HEK293 (cell line): ENCODE data around the gene PADI2.
A peak's percentile ranks its signal among the peaks of the same experiment; 100 is the strongest.

Experiments
- CTCF ChIA-PET: fragments of 350-600 bp; formaldehyde crosslinking; extraction: SDS; loops from one replicate; lab custom pipeline; 2021; ENCODE audit warnings: antibody characterized with exemption; lab: Yijun Ruan, JAX
- POLR2A ChIA-PET: fragments of 300-600 bp; formaldehyde crosslinking; extraction: SDS; loops from one replicate; lab custom pipeline; 2020; ENCODE audit warnings: antibody characterized with exemption, inconsistent platforms; lab: Yijun Ruan, JAX
- H3K27ac ChIP-seq: fragments of 200-500 bp; sonication (Bioruptor generic); 2 replicates; pipeline ENCODE4 v1.5.1; 2014; ENCODE audit warnings: low read depth, low read length, control low read depth, inconsistent platforms; ENCODE audit errors: extremely low read depth
- H3K36me3 ChIP-seq, 2 experiments: fragments of 200-500 bp in 1 of 2; sonication (Bioruptor generic) in 1 of 2; 1 replicate in 1 of 2; 2 replicates in 1 of 2; pipeline ENCODE4 v1.5.1; 2014 to 2017; ENCODE audit warnings: inconsistent platforms in 2 of 2, low read length in 2 of 2; ENCODE audit not compliant: control insufficient read depth in 2 of 2, insufficient read depth in 1 of 2
- H3K4me1 ChIP-seq: fragments of 200-500 bp; sonication (Bioruptor generic); 2 replicates; pipeline ENCODE4 v1.5.1; 2014; ENCODE audit warnings: mild to moderate bottlenecking, low read length, inconsistent platforms; ENCODE audit not compliant: control insufficient read depth, insufficient read depth
- H3K4me3 ChIP-seq: 2 replicates; pipeline ENCODE4 v1.5.1; 2011; ENCODE audit warnings: low read depth, mild to moderate bottlenecking, control low read depth, low read length, moderate library complexity
- H3K9me3 ChIP-seq: fragments of 200-500 bp; sonication (Bioruptor generic); 2 replicates; pipeline ENCODE4 v1.5.1; 2014; ENCODE audit warnings: low read depth, low read length, inconsistent platforms; ENCODE audit not compliant: control insufficient read depth, insufficient read depth
- GLI2 ChIP-seq: fragments of 450-650 bp; formaldehyde crosslinking; IDR thresholded peaks from 2 replicates; pipeline ENCODE4; 2017; ENCODE audit warnings: missing biosample characterization, missing genetic modification characterization, low read depth, borderline replicate concordance
- GLI4 ChIP-seq: fragments of 450-650 bp; formaldehyde crosslinking; IDR thresholded peaks from 2 replicates; pipeline ENCODE4 v1.5.1; 2016; ENCODE audit warnings: missing biosample characterization, missing genetic modification characterization
- HOXC10 ChIP-seq: sonication (generic); formaldehyde crosslinking; IDR thresholded peaks from 2 replicates; pipeline ENCODE4 v1.8.1; 2023; ENCODE audit warnings: mild to moderate bottlenecking, missing genetic modification reagents
- SALL2 ChIP-seq: fragments of 450-650 bp; formaldehyde crosslinking; IDR thresholded peaks from 2 replicates; pipeline ENCODE4 v1.5.0; 2017; ENCODE audit warnings: missing biosample characterization, mild to moderate bottlenecking, missing genetic modification characterization, borderline replicate concordance
- YY1 ChIP-seq: fragments of 450-650 bp; formaldehyde crosslinking; IDR thresholded peaks from 2 replicates; pipeline ENCODE4 v1.5.1; 2018; ENCODE audit warnings: missing biosample characterization, missing genetic modification characterization
- ZFP37 ChIP-seq: fragments of 450-650 bp; formaldehyde crosslinking; IDR thresholded peaks from 2 replicates; pipeline ENCODE4 v1.5.1; 2016; ENCODE audit warnings: missing biosample characterization, missing genetic modification characterization
- ZNF146 ChIP-seq: fragments of 450-650 bp; formaldehyde crosslinking; IDR thresholded peaks from 2 replicates; pipeline ENCODE4 v1.5.1; 2016; ENCODE audit warnings: missing biosample characterization, missing genetic modification characterization
- ZNF148 ChIP-seq: fragments of 450-650 bp; formaldehyde crosslinking; IDR thresholded peaks from 2 replicates; pipeline ENCODE4 v1.5.0; 2017; ENCODE audit warnings: missing biosample characterization, missing genetic modification characterization, borderline replicate concordance
- ZNF211 ChIP-seq: fragments of 450-650 bp; formaldehyde crosslinking; IDR thresholded peaks from 2 replicates; pipeline ENCODE4 v1.5.1; 2016; ENCODE audit warnings: low read depth, missing biosample characterization, missing genetic modification characterization
- ZNF280D ChIP-seq: fragments of 450-650 bp; formaldehyde crosslinking; IDR thresholded peaks from 2 replicates; pipeline ENCODE4 v1.5.1; 2016; ENCODE audit warnings: missing biosample characterization, missing genetic modification characterization
- ZNF513 ChIP-seq: fragments of 450-650 bp; IDR thresholded peaks from 2 replicates; pipeline ENCODE4 v1.5.1; 2018; ENCODE audit warnings: missing biosample characterization, missing genetic modification characterization
- ZNF560 ChIP-seq: fragments of 450-650 bp; formaldehyde crosslinking; IDR thresholded peaks from 2 replicates; pipeline ENCODE4 v1.5.1; 2017; ENCODE audit warnings: missing biosample characterization, missing genetic modification characterization, borderline replicate concordance
- ZNF623 ChIP-seq: fragments of 450-650 bp; formaldehyde crosslinking; IDR thresholded peaks from 2 replicates; pipeline ENCODE4 v1.5.1; 2016; ENCODE audit warnings: missing biosample characterization, missing genetic modification characterization
- ZNF624 ChIP-seq: fragments of 450-650 bp; formaldehyde crosslinking; IDR thresholded peaks from 2 replicates; pipeline ENCODE4 v1.5.1; 2017; ENCODE audit warnings: missing biosample characterization, missing genetic modification characterization
- ZNF670 ChIP-seq: fragments of 450-650 bp; formaldehyde crosslinking; IDR thresholded peaks from 2 replicates; pipeline ENCODE4 v1.5.1; 2016; ENCODE audit warnings: missing biosample characterization, missing genetic modification characterization, low read depth
- ZNF777 ChIP-seq: fragments of 450-650 bp; formaldehyde crosslinking; IDR thresholded peaks from 2 replicates; pipeline ENCODE4 v1.5.1; 2017; ENCODE audit warnings: missing biosample characterization, missing genetic modification characterization, borderline replicate concordance
- TF ChIP-seq, protein P1 (sequence below): fragments of 450-650 bp; formaldehyde crosslinking; IDR thresholded peaks from 2 replicates; pipeline ENCODE4 v1.5.1; 2017; ENCODE audit warnings: missing biosample characterization, missing genetic modification characterization
- TF ChIP-seq, protein P2 (sequence below): fragments of 450-650 bp; formaldehyde crosslinking; conservative IDR thresholded peaks from 2 replicates; pipeline ENCODE4 v1.5.1; 2016; ENCODE audit warnings: low read depth, missing biosample characterization, missing genetic modification characterization
- TF ChIP-seq, protein P3 (sequence below): fragments of 450-650 bp; formaldehyde crosslinking; IDR thresholded peaks from 2 replicates; pipeline ENCODE4 v1.5.1; 2016; ENCODE audit warnings: missing biosample characterization, missing genetic modification characterization

PADI2 gene

DNA sequence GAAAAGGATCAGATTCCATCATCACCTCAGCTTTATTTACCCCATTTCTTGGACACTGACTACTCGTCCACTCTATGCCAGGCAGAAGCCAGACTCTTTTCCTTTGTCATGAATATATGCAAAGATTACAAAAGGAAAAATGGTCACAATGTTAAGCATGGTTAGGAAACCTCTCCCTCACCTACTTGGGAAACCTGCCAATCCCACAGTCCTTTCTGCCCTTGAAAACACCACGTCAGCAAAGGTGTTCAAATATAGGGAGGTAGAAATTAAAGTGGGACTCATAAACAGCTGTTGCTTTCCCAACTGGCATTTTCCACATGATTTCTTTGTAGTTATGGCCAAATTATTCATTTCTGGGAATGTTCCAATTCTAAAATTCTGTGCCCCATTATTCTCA lies 91.4 kb downstream of the PADI2 start:
- Histone ChIP-seq H3K4me1 (no peaks in the 10 kb centered on the region), H3K36me3 (peaks cover 40 to 93% of the 10 kb centered on the region in 2 experiments), H3K4me3 (no peak overlapping the region), H3K9me3 (no peaks in the 10 kb centered on the region), H3K27ac (no peak overlapping the region)
- ChIA-PET CTCF (interaction anchor here (0.6 to 0.9 kb wide), 2 partner anchors 10 to 68 kb away, joined by 3 read pairs; no protein-coding TSS in a partner anchor), POLR2A (no interaction called here)
- TF ChIP-seq ZNF513 (0 out of 2 replicates have a peak, but pooled peaks have one; percentile 1), ZNF560 (no peak), ZNF211 (tag by site-specific recombination) (no peak), GLI2 (no peak)

DNA sequence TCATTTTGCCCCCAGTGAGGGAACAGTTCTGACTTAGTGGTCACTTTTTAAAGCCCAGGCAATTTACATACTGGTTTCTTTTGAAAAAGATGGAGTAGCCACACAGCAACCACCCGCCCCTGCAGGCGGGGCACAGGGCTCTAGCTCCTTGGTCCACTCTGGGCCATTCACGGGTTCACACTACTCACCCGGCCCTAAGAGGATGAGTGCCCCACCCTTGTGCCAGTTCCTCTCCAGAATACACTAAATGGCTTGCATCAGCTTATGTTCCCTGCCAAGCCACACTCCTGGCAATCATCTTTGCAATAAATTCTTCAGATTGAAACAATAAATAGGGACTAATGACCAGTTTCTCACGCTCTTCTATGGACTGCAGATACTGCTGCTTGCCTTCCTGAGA lies 91.8 kb downstream of the PADI2 start:
- no peaks in the 10 kb centered on the region for H3K9me3 ChIP-seq
- H3K4me1 ChIP-seq, result no peaks in the 10 kb centered on the region
- H3K36me3 ChIP-seq, result peaks cover 40 to 93% of the 10 kb centered on the region in 2 experiments
- ChIA-PET CTCF (interaction anchor here (0.6 to 0.9 kb wide), 2 partner anchors 11 to 67 kb away, joined by 3 read pairs; no protein-coding TSS in a partner anchor), POLR2A (no interaction called here)
- no peak overlapping the region for H3K27ac ChIP-seq
- no peak overlapping the region for H3K4me3 ChIP-seq
- TF ChIP-seq, protein P1, sequence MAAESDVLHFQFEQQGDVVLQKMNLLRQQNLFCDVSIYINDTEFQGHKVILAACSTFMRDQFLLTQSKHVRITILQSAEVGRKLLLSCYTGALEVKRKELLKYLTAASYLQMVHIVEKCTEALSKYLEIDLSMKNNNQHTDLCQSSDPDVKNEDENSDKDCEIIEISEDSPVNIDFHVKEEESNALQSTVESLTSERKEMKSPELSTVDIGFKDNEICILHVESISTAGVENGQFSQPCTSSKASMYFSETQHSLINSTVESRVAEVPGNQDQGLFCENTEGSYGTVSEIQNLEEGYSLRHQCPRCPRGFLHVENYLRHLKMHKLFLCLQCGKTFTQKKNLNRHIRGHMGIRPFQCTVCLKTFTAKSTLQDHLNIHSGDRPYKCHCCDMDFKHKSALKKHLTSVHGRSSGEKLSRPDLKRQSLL (tag by site-specific recombination), result no peak
- no peak for TF ChIP-seq YY1
- TF ChIP-seq, protein P2, sequence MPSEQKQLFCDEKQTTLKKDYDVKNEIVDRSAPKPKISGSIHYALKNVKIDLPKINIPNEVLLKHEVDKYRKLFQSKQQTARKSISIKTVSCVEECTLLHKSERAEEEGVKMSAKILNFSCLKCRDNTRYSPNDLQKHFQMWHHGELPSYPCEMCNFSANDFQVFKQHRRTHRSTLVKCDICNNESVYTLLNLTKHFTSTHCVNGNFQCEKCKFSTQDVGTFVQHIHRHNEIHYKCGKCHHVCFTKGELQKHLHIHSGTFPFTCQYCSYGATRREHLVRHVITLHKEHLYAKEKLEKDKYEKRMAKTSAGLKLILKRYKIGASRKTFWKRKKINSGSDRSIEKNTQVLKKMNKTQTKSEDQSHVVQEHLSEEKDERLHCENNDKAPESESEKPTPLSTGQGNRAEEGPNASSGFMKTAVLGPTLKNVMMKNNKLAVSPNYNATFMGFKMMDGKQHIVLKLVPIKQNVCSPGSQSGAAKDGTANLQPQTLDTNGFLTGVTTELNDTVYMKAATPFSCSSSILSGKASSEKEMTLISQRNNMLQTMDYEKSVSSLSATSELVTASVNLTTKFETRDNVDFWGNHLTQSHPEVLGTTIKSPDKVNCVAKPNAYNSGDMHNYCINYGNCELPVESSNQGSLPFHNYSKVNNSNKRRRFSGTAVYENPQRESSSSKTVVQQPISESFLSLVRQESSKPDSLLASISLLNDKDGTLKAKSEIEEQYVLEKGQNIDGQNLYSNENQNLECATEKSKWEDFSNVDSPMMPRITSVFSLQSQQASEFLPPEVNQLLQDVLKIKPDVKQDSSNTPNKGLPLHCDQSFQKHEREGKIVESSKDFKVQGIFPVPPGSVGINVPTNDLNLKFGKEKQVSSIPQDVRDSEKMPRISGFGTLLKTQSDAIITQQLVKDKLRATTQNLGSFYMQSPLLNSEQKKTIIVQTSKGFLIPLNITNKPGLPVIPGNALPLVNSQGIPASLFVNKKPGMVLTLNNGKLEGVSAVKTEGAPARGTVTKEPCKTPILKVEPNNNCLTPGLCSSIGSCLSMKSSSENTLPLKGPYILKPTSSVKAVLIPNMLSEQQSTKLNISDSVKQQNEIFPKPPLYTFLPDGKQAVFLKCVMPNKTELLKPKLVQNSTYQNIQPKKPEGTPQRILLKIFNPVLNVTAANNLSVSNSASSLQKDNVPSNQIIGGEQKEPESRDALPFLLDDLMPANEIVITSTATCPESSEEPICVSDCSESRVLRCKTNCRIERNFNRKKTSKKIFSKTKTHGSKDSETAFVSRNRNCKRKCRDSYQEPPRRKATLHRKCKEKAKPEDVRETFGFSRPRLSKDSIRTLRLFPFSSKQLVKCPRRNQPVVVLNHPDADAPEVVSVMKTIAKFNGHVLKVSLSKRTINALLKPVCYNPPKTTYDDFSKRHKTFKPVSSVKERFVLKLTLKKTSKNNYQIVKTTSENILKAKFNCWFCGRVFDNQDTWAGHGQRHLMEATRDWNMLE (tag by site-specific recombination), result no peak
- TF ChIP-seq ZNF777 (tag by site-specific recombination), result no peak
- TF ChIP-seq ZNF146 (tag by site-specific recombination), result no peak
- no peak for TF ChIP-seq ZNF280D (tag by site-specific recombination)
- TF ChIP-seq ZNF623, result no peak
- TF ChIP-seq, protein P3, sequence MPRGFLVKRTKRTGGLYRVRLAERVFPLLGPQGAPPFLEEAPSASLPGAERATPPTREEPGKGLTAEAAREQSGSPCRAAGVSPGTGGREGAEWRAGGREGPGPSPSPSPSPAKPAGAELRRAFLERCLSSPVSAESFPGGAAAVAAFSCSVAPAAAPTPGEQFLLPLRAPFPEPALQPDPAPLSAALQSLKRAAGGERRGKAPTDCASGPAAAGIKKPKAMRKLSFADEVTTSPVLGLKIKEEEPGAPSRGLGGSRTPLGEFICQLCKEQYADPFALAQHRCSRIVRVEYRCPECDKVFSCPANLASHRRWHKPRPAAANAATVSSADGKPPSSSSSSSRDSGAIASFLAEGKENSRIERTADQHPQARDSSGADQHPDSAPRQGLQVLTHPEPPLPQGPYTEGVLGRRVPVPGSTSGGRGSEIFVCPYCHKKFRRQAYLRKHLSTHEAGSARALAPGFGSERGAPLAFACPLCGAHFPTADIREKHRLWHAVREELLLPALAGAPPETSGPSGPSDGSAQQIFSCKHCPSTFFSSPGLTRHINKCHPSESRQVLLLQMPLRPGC (tag by site-specific recombination), result no peak
- TF ChIP-seq SALL2, result no peak
- no peak for TF ChIP-seq HOXC10 (CRISPR knock-in tag)
- TF ChIP-seq ZNF624 (tag by site-specific recombination), result no peak
- no peak for TF ChIP-seq ZFP37 (tag by site-specific recombination)
- TF ChIP-seq ZNF148 (tag by site-specific recombination), result no peak
- TF ChIP-seq GLI4, result no peak
- no peak for TF ChIP-seq ZNF670 (tag by site-specific recombination)
